Vagina (tissue), 2 donors: Measurements from ENCODE around the gene TAB2.

ENCODE experiments used
- POLR2A ChIP-seq, 2 donors: fragments of 450-650 bp; IDR thresholded peaks; one replicate each; pipeline ENCODE4 v1.6.1; 2017; ENCODE audit warnings: antibody characterized with exemption in 2 of 2, mild to moderate bottlenecking in 2 of 2, moderate library complexity in 2 of 2
- POLR2AphosphoS5 ChIP-seq, 2 donors: sonication (generic); formaldehyde crosslinking; IDR thresholded peaks; one replicate each; pipeline ENCODE4 v1.9.0; 2017; ENCODE audit warnings: antibody characterized with exemption in 2 of 2, mild to moderate bottlenecking in 2 of 2, low read depth in 1 of 2; ENCODE audit not compliant: insufficient read depth in 1 of 2
- TF ChIP-seq, protein P1 (sequence below), 3 experiments: fragments of 450-650 bp in 2 of 3; fragments of 200-600 bp in 1 of 3; sonication (generic) in 1 of 3; IDR thresholded peaks; one replicate each; pipeline ENCODE4 v1.5.1; 2017 to 2019; ENCODE audit warnings: antibody characterized with exemption in 3 of 3, mild to moderate bottlenecking in 2 of 3, moderate library complexity in 2 of 3

DNA sequence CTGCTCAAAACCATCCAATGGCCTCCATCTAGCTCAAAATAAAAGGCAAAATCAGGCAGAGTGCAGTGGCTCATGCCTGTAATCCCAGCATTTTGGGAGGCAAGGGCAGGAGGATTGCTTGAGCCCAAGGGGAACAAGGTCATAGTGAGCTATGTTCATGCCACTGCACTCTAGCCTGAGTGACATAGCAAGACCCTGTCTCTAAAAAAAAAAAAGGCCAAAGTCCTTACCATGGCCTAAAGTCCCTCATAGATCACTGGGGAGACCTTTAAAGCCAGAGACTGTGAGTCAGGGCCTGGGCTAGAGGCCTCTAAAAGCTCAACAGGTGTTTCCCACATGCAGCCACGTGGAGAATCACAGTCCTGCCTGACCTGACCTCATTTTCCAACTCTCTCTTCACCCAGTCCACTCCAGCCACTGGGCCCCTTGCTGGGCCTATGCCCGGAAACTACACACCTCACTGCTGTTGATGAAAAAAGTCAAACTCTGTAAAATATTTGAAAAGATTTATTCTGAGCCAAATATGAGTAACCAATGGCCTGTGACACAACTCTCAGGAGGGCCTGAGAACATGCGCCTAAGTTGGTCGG is 28.2 kb upstream of the TAB2 start:
- TF ChIP-seq, protein P1, sequence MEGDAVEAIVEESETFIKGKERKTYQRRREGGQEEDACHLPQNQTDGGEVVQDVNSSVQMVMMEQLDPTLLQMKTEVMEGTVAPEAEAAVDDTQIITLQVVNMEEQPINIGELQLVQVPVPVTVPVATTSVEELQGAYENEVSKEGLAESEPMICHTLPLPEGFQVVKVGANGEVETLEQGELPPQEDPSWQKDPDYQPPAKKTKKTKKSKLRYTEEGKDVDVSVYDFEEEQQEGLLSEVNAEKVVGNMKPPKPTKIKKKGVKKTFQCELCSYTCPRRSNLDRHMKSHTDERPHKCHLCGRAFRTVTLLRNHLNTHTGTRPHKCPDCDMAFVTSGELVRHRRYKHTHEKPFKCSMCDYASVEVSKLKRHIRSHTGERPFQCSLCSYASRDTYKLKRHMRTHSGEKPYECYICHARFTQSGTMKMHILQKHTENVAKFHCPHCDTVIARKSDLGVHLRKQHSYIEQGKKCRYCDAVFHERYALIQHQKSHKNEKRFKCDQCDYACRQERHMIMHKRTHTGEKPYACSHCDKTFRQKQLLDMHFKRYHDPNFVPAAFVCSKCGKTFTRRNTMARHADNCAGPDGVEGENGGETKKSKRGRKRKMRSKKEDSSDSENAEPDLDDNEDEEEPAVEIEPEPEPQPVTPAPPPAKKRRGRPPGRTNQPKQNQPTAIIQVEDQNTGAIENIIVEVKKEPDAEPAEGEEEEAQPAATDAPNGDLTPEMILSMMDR (IDR thresholded peaks at IDR 0.05), result no peak
- no peak for TF ChIP-seq POLR2AphosphoS5 (IDR thresholded peaks at IDR 0.05; ENCODE audit: insufficient read depth in 1 of 2, low read depth in 1 of 2)
- no peak for TF ChIP-seq POLR2A (IDR thresholded peaks at IDR 0.05)
